HepG2 (cell line): Measurements from ENCODE around the gene TAS1R1. TPM values are rescaled to one million over a fixed set of nuclear protein-coding genes. Genes with fewer than 3 reads are reported as not detected.

ENCODE experiments used
- CAMTA2 ChIP-seq: sonication (generic); formaldehyde crosslinking; IDR thresholded peaks from 2 replicates; pipeline ENCODE4 v1.4.0; 2020; ENCODE audit warnings: mild to moderate bottlenecking, missing genetic modification reagents, borderline replicate concordance
- CBX5 ChIP-seq: sonication (generic); formaldehyde crosslinking; IDR thresholded peaks from 2 replicates; pipeline ENCODE4 v1.4.0; 2020; ENCODE audit warnings: missing genetic modification reagents, borderline replicate concordance
- FOXP4 ChIP-seq: sonication (generic); formaldehyde crosslinking; IDR thresholded peaks from 2 replicates; pipeline ENCODE4 v1.4.0; 2020; ENCODE audit warnings: missing genetic modification reagents
- GRHL1 ChIP-seq: sonication (generic); formaldehyde crosslinking; conservative IDR thresholded peaks from 2 replicates; pipeline ENCODE4 v1.8.0; 2022; ENCODE audit warnings: missing genetic modification reagents
- HOXA3 ChIP-seq: sonication (generic); formaldehyde crosslinking; IDR thresholded peaks from 2 replicates; pipeline ENCODE4 v1.5.0; 2020; ENCODE audit warnings: missing genetic modification reagents
- PPARG ChIP-seq: conservative IDR thresholded peaks from 2 replicates; pipeline ENCODE4 v1.6.1; 2016; ENCODE audit warnings: missing biosample characterization, missing genetic modification reagents
- RBAK ChIP-seq: sonication (generic); formaldehyde crosslinking; IDR thresholded peaks from 2 replicates; pipeline ENCODE4 v1.5.1; 2020; ENCODE audit warnings: mild to moderate bottlenecking, missing genetic modification reagents
- SIN3B ChIP-seq: fragments of 150-350 bp; IDR thresholded peaks from 2 replicates; pipeline ENCODE4 v1.6.1; 2014; ENCODE audit warnings: low read length
- SP5 ChIP-seq: IDR thresholded peaks from 2 replicates; pipeline ENCODE4 v1.6.1; 2016; ENCODE audit warnings: low read depth, borderline replicate concordance
- TFDP1 ChIP-seq: IDR thresholded peaks from 2 replicates; pipeline ENCODE4 v1.6.1; 2016; ENCODE audit warnings: missing compliant biosample characterization, missing genetic modification reagents, borderline replicate concordance
- ZNF318 ChIP-seq: sonication (generic); formaldehyde crosslinking; IDR thresholded peaks from 2 replicates; pipeline ENCODE4 v1.4.0; 2020; ENCODE audit warnings: mild to moderate bottlenecking, missing genetic modification reagents
- ZNF329 ChIP-seq: sonication (generic); formaldehyde crosslinking; IDR thresholded peaks from 2 replicates; pipeline ENCODE4 v1.9.0; 2021; ENCODE audit warnings: low read depth, mild to moderate bottlenecking, missing genetic modification reagents
- ZNF546 ChIP-seq: sonication (generic); formaldehyde crosslinking; conservative IDR thresholded peaks from 2 replicates; pipeline ENCODE4 v1.8.1; 2023; ENCODE audit warnings: mild to moderate bottlenecking, missing genetic modification reagents
- ZNF746 ChIP-seq: sonication (generic); formaldehyde crosslinking; IDR thresholded peaks from 2 replicates; pipeline ENCODE4 v1.8.0; 2022; ENCODE audit warnings: mild to moderate bottlenecking, missing genetic modification reagents
- ZNF841 ChIP-seq: sonication (generic); formaldehyde crosslinking; IDR thresholded peaks from 2 replicates; pipeline ENCODE4 v1.8.1; 2023; ENCODE audit warnings: missing genetic modification reagents, borderline replicate concordance
- polyA plus RNA-seq, 8 experiments: library from polyadenylated mRNA; depleted of rRNA in 3 of 8; stranded (reverse) in 7 of 8; unstranded in 1 of 8; fragments of >200 nt; fragmentation: Illumina TruSeq in 4 of 8; extraction: Trizol in 4 of 8; gene quantifications; 2 replicates each; pipeline versions ENCODE4 v1.2.1 to v1.2.3, GENCODE V29; 2011 to 2016; ENCODE audit warnings: low read depth in 4 of 8, missing spikeins in 1 of 8, mixed read lengths in 1 of 8; ENCODE audit not compliant: insufficient read depth in 1 of 8
- total RNA-seq, 5 experiments: library from RNA; depleted of rRNA; stranded (reverse); fragments of >200 nt; fragmentation: Illumina TruSeq; extraction: Trizol; gene quantifications; 2 replicates each; pipeline ENCODE4 v1.2.3, GENCODE V29; 2016; ENCODE audit warnings: low read depth in 1 of 5

TAS1R1 gene
- total and polyA plus RNA-seq, 2 of the 13 experiments (the other 11 are each of a cell fraction or from before 2014, with no cell fraction given), result 1.4 to 1.6 TPM

GRCh38 chr1:6554031-6554906, 838 bp upstream of the TAS1R1 start, which contains the start of gene NOL9 (continued):
- TF ChIP-seq ZNF318 (CRISPR knock-in tag) (no peak), TFDP1 (peak; percentile 38; the same call in 1 of the 2 replicates), RBAK (CRISPR knock-in tag) (no peak), FOXP4 (CRISPR knock-in tag) (peak; percentile 55), PPARG (CRISPR knock-in tag) (0 out of 2 replicates have a peak, but pooled peaks have one; percentile 50), CBX5 (CRISPR knock-in tag) (peak; percentile 60; the same call in 1 of the 2 replicates), SP5 (CRISPR knock-in tag) (0 out of 2 replicates have a peak, but pooled peaks have one; percentile 29), SIN3B (peak; percentile 90), ZNF329 (CRISPR knock-in tag) (no peak), ZNF746 (no peak; the same call in 1 of the 2 replicates), CAMTA2 (CRISPR knock-in tag) (0 out of 2 replicates have a peak, but pooled peaks have one; percentile 27), GRHL1 (CRISPR knock-in tag) (no peak), ZNF546 (CRISPR knock-in tag) (no peak), ZNF841 (CRISPR knock-in tag) (no peak), HOXA3 (peak; percentile 95)
